Panc1 (cell line): ENCODE measurements around the gene CCDC127. TPM values are rescaled to one million over a fixed set of nuclear protein-coding genes. Genes with fewer than 3 reads are reported as not detected.
"Not testable (repeated sequence)": the region's sequence is repeated elsewhere in the genome, so short reads cannot be mapped to it uniquely, and the experiment has no call there.

Experiments
- ATAC-seq: fragments of 200-7000 bp; cut with Tn5 transposase; 2 replicates; pipeline ENCODE4 v1.9.1; 2020; ENCODE audit warnings: mild to moderate bottlenecking, moderate library complexity
- BruUV-seq: library from RNA; stranded (reverse); fragments of 400-500 nt; replicated peaks from 2 replicates; lab custom pipeline; 2021; lab: Mats Ljungman, UMichigan
- CTCF ChIA-PET: fragments of 300-600 bp; sonication (Branson Sonifier 250); formaldehyde crosslinking; loops from one replicate; lab custom pipeline; 2022; ENCODE audit warnings: antibody characterized with exemption; lab: Charles Lee
- POLR2A ChIA-PET: fragments of 300-600 bp; sonication (Branson Sonifier 250); formaldehyde crosslinking; loops from one replicate; lab custom pipeline; 2022; ENCODE audit warnings: antibody characterized with exemption; lab: Charles Lee
- DNase-seq: peaks from one replicate; pipeline ENCODE4 v3.0.0-alpha.2; 2010; ENCODE audit warnings: low read depth, low spot score
- H3K27ac ChIP-seq: 2 replicates; pipeline ENCODE4 v1.5.1; 2011; ENCODE audit warnings: mild to moderate bottlenecking, low read length, inconsistent platforms
- H3K27me3 ChIP-seq: fragments of 200-500 bp; sonication (Bioruptor generic); 2 replicates; pipeline ENCODE4 v1.6.0; 2014; ENCODE audit warnings: low read length, inconsistent platforms; ENCODE audit not compliant: control insufficient read depth, insufficient read depth
- H3K36me3 ChIP-seq: fragments of 200-500 bp; sonication (Bioruptor generic); 2 replicates; pipeline ENCODE4 v1.5.1; 2014; ENCODE audit warnings: inconsistent platforms, mild to moderate bottlenecking, low read length, moderate library complexity; ENCODE audit not compliant: control insufficient read depth, insufficient read depth
- H3K4me1 ChIP-seq: 2 replicates; pipeline ENCODE4 v1.5.1; 2011; ENCODE audit warnings: inconsistent platforms, mild to moderate bottlenecking, low read length, moderate library complexity; ENCODE audit not compliant: control insufficient read depth, insufficient read depth
- H3K4me3 ChIP-seq, 2 experiments: 2 replicates each; pipeline ENCODE4 v1.5.1; 2011 to 2012; ENCODE audit warnings: low read depth in 2 of 2, low read length in 2 of 2, mild to moderate bottlenecking in 2 of 2, inconsistent platforms in 1 of 2, moderate library complexity in 1 of 2
- H3K9me3 ChIP-seq: fragments of 200-500 bp; sonication (Bioruptor generic); 2 replicates; pipeline ENCODE4 v1.5.1; 2014; ENCODE audit warnings: low read depth, mild to moderate bottlenecking, inconsistent platforms, low read length, moderate library complexity; ENCODE audit not compliant: control insufficient read depth, insufficient read depth
- POLR2AphosphoS5 ChIP-seq: IDR thresholded peaks from 2 replicates; pipeline ENCODE4 v1.6.1; 2012; ENCODE audit warnings: mild to moderate bottlenecking, low read depth, low read length, moderate library complexity
- SIN3A ChIP-seq: IDR thresholded peaks from 2 replicates; pipeline ENCODE4 v1.6.1; 2012; ENCODE audit warnings: low read depth, mild to moderate bottlenecking, low read length, moderate library complexity, borderline replicate concordance; ENCODE audit not compliant: insufficient read depth
- TCF7L2 ChIP-seq: IDR thresholded peaks from 2 replicates; pipeline ENCODE4 v1.6.1; 2011; ENCODE audit warnings: mild to moderate bottlenecking, low read depth, low read length, inconsistent platforms
- in situ Hi-C: cut with HindIII; loops from 2 replicates; pipeline ENCODE4 v1.10.0; 2016; ENCODE audit warnings: low sequenced_read_pairs, low pct_unique_long_range_greater_than_20kb
- intact Hi-C: fragments of 100-400 bp; cut with micrococcal nuclease; formaldehyde crosslinking; loops from one replicate; pipeline ENCODE4 v1.10.0; 2022; ENCODE audit not compliant: unreplicated experiment
- total RNA-seq: library from RNA; stranded (reverse); gene quantifications from one replicate; pipeline ENCODE4 v1.2.1, GENCODE V29; 2021; ENCODE audit not compliant: unreplicated experiment
- TF ChIP-seq, protein P1 (sequence below): fragments of 450-650 bp; IDR thresholded peaks from 2 replicates; pipeline ENCODE4 v1.5.1; 2017; ENCODE audit warnings: mild to moderate bottlenecking
- TF ChIP-seq, protein P2 (sequence below), 2 experiments: IDR thresholded peaks; 2 replicates each; pipeline ENCODE4 v1.6.1; 2011 to 2012; ENCODE audit warnings: low read depth in 2 of 2, control low read depth in 1 of 2, low read length in 1 of 2, mild to moderate bottlenecking in 1 of 2, moderate library complexity in 1 of 2; ENCODE audit not compliant: insufficient read depth in 1 of 2

CCDC127 gene
- total RNA-seq, 1 experiment from 2014 or later, result 8.1 TPM

DNA sequence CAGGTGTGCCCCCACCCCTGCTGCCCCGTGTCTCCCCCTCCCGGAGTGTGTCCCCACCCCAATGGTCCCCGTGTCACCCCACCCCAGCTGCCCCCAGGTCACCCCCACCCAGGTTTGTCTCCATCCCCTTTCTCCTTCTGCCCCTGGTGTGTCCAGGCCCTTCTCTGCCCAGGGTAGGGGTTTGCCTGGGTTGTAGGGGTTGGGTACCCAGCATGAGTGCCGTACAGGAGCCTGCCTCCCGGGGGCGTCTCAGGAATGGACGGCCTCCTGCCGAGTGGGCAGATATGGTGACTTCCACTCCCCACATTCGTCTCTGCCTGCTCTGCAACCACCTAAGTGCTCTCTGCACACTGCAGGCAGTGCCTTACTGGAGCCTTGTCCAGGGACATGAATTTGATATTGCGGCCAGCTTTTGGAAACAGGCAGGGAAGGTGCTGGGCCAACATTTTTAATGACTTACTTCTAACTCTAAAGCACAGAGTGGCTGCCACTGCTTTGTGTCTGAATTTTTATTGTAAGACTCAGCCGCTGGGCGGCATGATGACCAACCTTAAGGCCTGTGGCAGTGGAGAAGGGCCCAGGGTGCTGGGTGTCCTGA lies 20.0 kb downstream of the CCDC127 start:
- H3K36me3 ChIP-seq, result no peaks in the 10 kb centered on the region
- ATAC-seq, result 0 out of 2 replicates have a peak, but pooled peaks have one; percentile 22
- intact Hi-C loops (no loop called here), in situ Hi-C loops (no loop called here)
- H3K4me3 ChIP-seq, result no peak overlapping the region
- H3K27me3 ChIP-seq, result no peaks in the 10 kb centered on the region
- no peak for DNase-seq
- ChIA-PET POLR2A (no interaction called here), CTCF (no interaction called here)
- no peaks in the 10 kb centered on the region for H3K9me3 ChIP-seq
- no peak overlapping the region for H3K27ac ChIP-seq
- no TSS peak for BruUV-seq
- H3K4me1 ChIP-seq, result peaks cover 4% of the 10 kb centered on the region; the same call in 1 of the 2 replicates
- no peak for TF ChIP-seq SIN3A

DNA sequence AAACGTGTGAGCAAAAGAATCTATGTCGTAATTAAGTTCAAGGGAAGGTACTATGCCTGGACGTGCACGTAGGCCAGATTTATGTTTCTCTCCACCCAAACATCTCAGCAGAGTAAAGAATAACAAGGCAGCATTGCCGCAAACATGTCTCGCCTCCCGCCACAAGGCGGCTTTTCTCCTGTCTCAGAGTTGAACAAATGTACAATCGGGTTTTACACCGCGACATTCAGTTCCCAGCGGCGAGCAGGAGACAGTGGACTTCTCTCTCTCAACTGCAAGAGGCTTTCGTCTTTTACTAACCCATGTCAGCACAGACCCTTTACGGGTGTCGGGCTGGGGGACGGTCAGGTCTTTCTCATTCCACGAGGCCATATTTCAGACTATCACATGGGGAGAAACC lies 20.9 kb downstream of the CCDC127 start:
- POLR2A ChIA-PET, in situ Hi-C loops, H3K36me3 ChIP-seq, intact Hi-C loops, H3K9me3 ChIP-seq, DNase-seq, H3K27ac ChIP-seq, ATAC-seq, H3K4me3 ChIP-seq, CTCF ChIA-PET, H3K27me3 ChIP-seq, BruUV-seq: not testable (repeated sequence)
- H3K4me1 ChIP-seq, result peaks cover 11% of the 10 kb centered on the region; the same call in 1 of the 2 replicates

DNA sequence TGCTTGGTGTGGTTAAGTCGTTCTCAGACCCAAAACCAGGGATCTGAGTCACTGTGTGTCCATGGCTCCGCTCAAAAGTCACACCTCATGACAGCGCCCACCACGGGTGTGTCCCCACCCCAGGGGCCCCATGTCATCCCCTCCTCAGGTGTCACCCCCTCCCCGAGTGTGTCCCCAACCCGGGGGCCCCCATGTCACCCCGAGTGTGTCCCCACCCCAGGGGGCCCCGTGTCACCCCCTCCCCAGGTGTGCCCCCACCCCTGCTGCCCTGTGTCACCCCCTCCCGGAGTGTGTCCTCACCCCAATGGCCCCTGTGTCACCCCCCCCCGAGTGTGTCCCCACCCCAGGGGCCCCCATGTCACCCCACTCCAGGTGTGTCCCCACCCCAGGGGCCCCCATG lies 21.6 kb downstream of the CCDC127 start:
- Histone ChIP-seq H3K4me3 (no peak overlapping the region), H3K9me3 (no peaks in the 10 kb centered on the region), H3K36me3 (no peaks in the 10 kb centered on the region), H3K4me1 (peaks cover 14% of the 10 kb centered on the region), H3K27ac (no peak overlapping the region), H3K27me3 (no peaks in the 10 kb centered on the region)
- DNase-seq (no peak), ATAC-seq (no peak)
- no TSS peak for BruUV-seq
- in situ Hi-C loops (no loop called here), intact Hi-C loops (no loop called here)
- ChIA-PET CTCF (no interaction called here), POLR2A (no interaction called here)
- TF ChIP-seq, protein P1, sequence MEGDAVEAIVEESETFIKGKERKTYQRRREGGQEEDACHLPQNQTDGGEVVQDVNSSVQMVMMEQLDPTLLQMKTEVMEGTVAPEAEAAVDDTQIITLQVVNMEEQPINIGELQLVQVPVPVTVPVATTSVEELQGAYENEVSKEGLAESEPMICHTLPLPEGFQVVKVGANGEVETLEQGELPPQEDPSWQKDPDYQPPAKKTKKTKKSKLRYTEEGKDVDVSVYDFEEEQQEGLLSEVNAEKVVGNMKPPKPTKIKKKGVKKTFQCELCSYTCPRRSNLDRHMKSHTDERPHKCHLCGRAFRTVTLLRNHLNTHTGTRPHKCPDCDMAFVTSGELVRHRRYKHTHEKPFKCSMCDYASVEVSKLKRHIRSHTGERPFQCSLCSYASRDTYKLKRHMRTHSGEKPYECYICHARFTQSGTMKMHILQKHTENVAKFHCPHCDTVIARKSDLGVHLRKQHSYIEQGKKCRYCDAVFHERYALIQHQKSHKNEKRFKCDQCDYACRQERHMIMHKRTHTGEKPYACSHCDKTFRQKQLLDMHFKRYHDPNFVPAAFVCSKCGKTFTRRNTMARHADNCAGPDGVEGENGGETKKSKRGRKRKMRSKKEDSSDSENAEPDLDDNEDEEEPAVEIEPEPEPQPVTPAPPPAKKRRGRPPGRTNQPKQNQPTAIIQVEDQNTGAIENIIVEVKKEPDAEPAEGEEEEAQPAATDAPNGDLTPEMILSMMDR, result no peak
- TF ChIP-seq TCF7L2 (no peak), SIN3A (no peak), POLR2AphosphoS5 (no peak)
- TF ChIP-seq, protein P2, sequence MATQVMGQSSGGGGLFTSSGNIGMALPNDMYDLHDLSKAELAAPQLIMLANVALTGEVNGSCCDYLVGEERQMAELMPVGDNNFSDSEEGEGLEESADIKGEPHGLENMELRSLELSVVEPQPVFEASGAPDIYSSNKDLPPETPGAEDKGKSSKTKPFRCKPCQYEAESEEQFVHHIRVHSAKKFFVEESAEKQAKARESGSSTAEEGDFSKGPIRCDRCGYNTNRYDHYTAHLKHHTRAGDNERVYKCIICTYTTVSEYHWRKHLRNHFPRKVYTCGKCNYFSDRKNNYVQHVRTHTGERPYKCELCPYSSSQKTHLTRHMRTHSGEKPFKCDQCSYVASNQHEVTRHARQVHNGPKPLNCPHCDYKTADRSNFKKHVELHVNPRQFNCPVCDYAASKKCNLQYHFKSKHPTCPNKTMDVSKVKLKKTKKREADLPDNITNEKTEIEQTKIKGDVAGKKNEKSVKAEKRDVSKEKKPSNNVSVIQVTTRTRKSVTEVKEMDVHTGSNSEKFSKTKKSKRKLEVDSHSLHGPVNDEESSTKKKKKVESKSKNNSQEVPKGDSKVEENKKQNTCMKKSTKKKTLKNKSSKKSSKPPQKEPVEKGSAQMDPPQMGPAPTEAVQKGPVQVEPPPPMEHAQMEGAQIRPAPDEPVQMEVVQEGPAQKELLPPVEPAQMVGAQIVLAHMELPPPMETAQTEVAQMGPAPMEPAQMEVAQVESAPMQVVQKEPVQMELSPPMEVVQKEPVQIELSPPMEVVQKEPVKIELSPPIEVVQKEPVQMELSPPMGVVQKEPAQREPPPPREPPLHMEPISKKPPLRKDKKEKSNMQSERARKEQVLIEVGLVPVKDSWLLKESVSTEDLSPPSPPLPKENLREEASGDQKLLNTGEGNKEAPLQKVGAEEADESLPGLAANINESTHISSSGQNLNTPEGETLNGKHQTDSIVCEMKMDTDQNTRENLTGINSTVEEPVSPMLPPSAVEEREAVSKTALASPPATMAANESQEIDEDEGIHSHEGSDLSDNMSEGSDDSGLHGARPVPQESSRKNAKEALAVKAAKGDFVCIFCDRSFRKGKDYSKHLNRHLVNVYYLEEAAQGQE (IDR thresholded peaks at IDR 0.05; ENCODE audit: insufficient read depth in 1 of 2, low read depth in 2 of 2, low read length in 1 of 2), result no peak
